WTC11 (cell line): Measurements from ENCODE around the gene ARPC3. TPM values are rescaled to one million over a fixed set of nuclear protein-coding genes. Genes with fewer than 3 reads are reported as not detected.
"Not testable (repeated sequence)": the region's sequence is repeated elsewhere in the genome, so short reads cannot be mapped to it uniquely, and the experiment has no call there.

Experiments used
- ATAC-seq: fragments of 200-7000 bp; cut with Tn5 transposase; 2 replicates; pipeline ENCODE4 v1.10.0; 2021; ENCODE audit warnings: mild to moderate bottlenecking, moderate library complexity
- CTCF ChIA-PET: fragments of 300-600 bp; sonication (Branson Sonifier 250); formaldehyde crosslinking; loops from one replicate; lab custom pipeline; 2021; ENCODE audit warnings: antibody characterized with exemption; lab: Charles Lee
- POLR2A ChIA-PET: fragments of 350-600 bp; sonication (Branson Sonifier 250); formaldehyde crosslinking; loops from one replicate; lab custom pipeline; 2021; ENCODE audit warnings: antibody characterized with exemption; lab: Charles Lee
- DNase-seq: peaks from one replicate; pipeline ENCODE4 v3.0.0; 2021; ENCODE audit warnings: low spot score
- H3K27ac Mint-ChIP-seq: 2 replicates; pipeline ENCODE4 v1.8.0; 2021; ENCODE audit warnings: mixed read lengths
- H3K27me3 Mint-ChIP-seq: 2 replicates; pipeline ENCODE4 v1.8.0; 2021; ENCODE audit warnings: low read depth, mild to moderate bottlenecking, moderate library complexity, mixed read lengths
- H3K36me3 Mint-ChIP-seq: 2 replicates; pipeline ENCODE4 v1.8.0; 2021; ENCODE audit warnings: mixed read lengths
- H3K4me1 Mint-ChIP-seq: 2 replicates; pipeline ENCODE4 v1.8.0; 2022; ENCODE audit warnings: mixed read lengths
- H3K4me3 Mint-ChIP-seq: 2 replicates; pipeline ENCODE4 v1.8.0; 2021; ENCODE audit warnings: mild to moderate bottlenecking, moderate library complexity, mixed read lengths
- H3K9me3 Mint-ChIP-seq: 2 replicates; pipeline ENCODE4 v1.8.0; 2021; ENCODE audit warnings: mixed read lengths
- AR ChIP-seq: fragments of 250-450 bp; sonication (Bioruptor Pico); IDR thresholded peaks from 2 replicates; pipeline ENCODE4 v1.9.0; 2021; ENCODE audit warnings: mild to moderate bottlenecking
- E2F4 ChIP-seq: sonication (generic); formaldehyde crosslinking; IDR thresholded peaks from 2 replicates; pipeline ENCODE4 v1.8.1; 2022; ENCODE audit warnings: low read depth, mild to moderate bottlenecking, moderate library complexity, missing genetic modification reagents, borderline replicate concordance
- ELF4 ChIP-seq: sonication (generic); formaldehyde crosslinking; IDR thresholded peaks from 2 replicates; pipeline ENCODE4 v1.8.1; 2022; ENCODE audit warnings: low read depth, mild to moderate bottlenecking, moderate library complexity, missing genetic modification reagents
- FOXJ3 ChIP-seq: sonication (generic); formaldehyde crosslinking; IDR thresholded peaks from 2 replicates; pipeline ENCODE4 v1.9.0; 2021; ENCODE audit warnings: missing genetic modification reagents, mild to moderate bottlenecking, borderline replicate concordance
- FOXK1 ChIP-seq: sonication (generic); formaldehyde crosslinking; IDR thresholded peaks from 2 replicates; pipeline ENCODE4 v1.8.0; 2022; ENCODE audit warnings: mild to moderate bottlenecking, moderate library complexity, missing genetic modification reagents
- GRHL2 ChIP-seq: fragments of 250-450 bp; sonication (Bioruptor Pico); IDR thresholded peaks from 2 replicates; pipeline ENCODE4 v1.8.0; 2022; ENCODE audit warnings: mild to moderate bottlenecking, moderate library complexity; ENCODE audit not compliant: insufficient replicate concordance, severe bottlenecking
- IRF2 ChIP-seq: sonication (generic); formaldehyde crosslinking; IDR thresholded peaks from 2 replicates; pipeline ENCODE4 v1.8.0; 2022; ENCODE audit warnings: low read depth, missing genetic modification reagents, borderline replicate concordance
- KAT7 ChIP-seq: sonication (generic); formaldehyde crosslinking; IDR thresholded peaks from 2 replicates; pipeline ENCODE4 v1.8.1; 2023; ENCODE audit warnings: missing genetic modification reagents, mild to moderate bottlenecking, borderline replicate concordance
- MLX ChIP-seq: sonication (generic); formaldehyde crosslinking; IDR thresholded peaks from 2 replicates; pipeline ENCODE4 v1.8.1; 2023; ENCODE audit warnings: mild to moderate bottlenecking, missing genetic modification reagents, moderate library complexity
- NFYB ChIP-seq: sonication (generic); formaldehyde crosslinking; conservative IDR thresholded peaks from 2 replicates; pipeline ENCODE4 v1.8.0; 2022; ENCODE audit warnings: low read depth, missing genetic modification reagents
- NR2C2 ChIP-seq: sonication (generic); formaldehyde crosslinking; IDR thresholded peaks from 2 replicates; pipeline ENCODE4 v1.8.0; 2022; ENCODE audit warnings: mild to moderate bottlenecking, missing genetic modification reagents
- PRRX2 ChIP-seq: fragments of 250-450 bp; sonication (Bioruptor Pico); IDR thresholded peaks from 2 replicates; pipeline ENCODE4 v1.8.0; 2021; ENCODE audit warnings: mild to moderate bottlenecking
- SMAD4 ChIP-seq: sonication (generic); formaldehyde crosslinking; IDR thresholded peaks from 2 replicates; pipeline ENCODE4 v1.8.0; 2022; ENCODE audit warnings: mild to moderate bottlenecking, missing genetic modification reagents
- TP53 ChIP-seq: sonication (generic); formaldehyde crosslinking; IDR thresholded peaks from 2 replicates; pipeline ENCODE4 v1.8.1; 2023; ENCODE audit warnings: mild to moderate bottlenecking, missing genetic modification reagents
- ZNF232 ChIP-seq: sonication (generic); formaldehyde crosslinking; IDR thresholded peaks from 2 replicates; pipeline ENCODE4 v1.8.0; 2022; ENCODE audit warnings: mild to moderate bottlenecking, missing genetic modification reagents
- ZNF423 ChIP-seq: fragments of 250-450 bp; sonication (Bioruptor Pico); IDR thresholded peaks from 2 replicates; pipeline ENCODE4 v2.1.2; 2022; ENCODE audit warnings: mild to moderate bottlenecking, moderate library complexity
- ZNF671 ChIP-seq: fragments of 250-450 bp; sonication (Bioruptor Pico); IDR thresholded peaks from 2 replicates; pipeline ENCODE4 v1.8.0; 2021; ENCODE audit warnings: mild to moderate bottlenecking
- total RNA-seq: library from RNA; stranded (reverse); gene quantifications from 3 replicates; pipeline ENCODE4 v1.2.3, GENCODE V29; 2021
- TF ChIP-seq, protein P1 (sequence below): sonication (generic); formaldehyde crosslinking; IDR thresholded peaks from 2 replicates; pipeline ENCODE4 v1.8.1; 2023; ENCODE audit warnings: mild to moderate bottlenecking, missing genetic modification reagents, moderate library complexity
- TF ChIP-seq, protein P2 (sequence below): fragments of 250-450 bp; sonication (Bioruptor Pico); IDR thresholded peaks from 2 replicates; pipeline ENCODE4 v2.1.2; 2022; ENCODE audit warnings: mild to moderate bottlenecking, moderate library complexity
- TF ChIP-seq, protein P3 (sequence below): sonication (generic); formaldehyde crosslinking; IDR thresholded peaks from 2 replicates; pipeline ENCODE4 v1.8.1; 2023; ENCODE audit warnings: mild to moderate bottlenecking, missing genetic modification reagents
- TF ChIP-seq, protein P4 (sequence below): sonication (generic); formaldehyde crosslinking; conservative IDR thresholded peaks from 2 replicates; pipeline ENCODE4 v1.8.1; 2022; ENCODE audit warnings: mild to moderate bottlenecking, missing genetic modification reagents

Gene ARPC3
- total RNA-seq, 1 experiment from 2014 or later, result 149 TPM

DNA sequence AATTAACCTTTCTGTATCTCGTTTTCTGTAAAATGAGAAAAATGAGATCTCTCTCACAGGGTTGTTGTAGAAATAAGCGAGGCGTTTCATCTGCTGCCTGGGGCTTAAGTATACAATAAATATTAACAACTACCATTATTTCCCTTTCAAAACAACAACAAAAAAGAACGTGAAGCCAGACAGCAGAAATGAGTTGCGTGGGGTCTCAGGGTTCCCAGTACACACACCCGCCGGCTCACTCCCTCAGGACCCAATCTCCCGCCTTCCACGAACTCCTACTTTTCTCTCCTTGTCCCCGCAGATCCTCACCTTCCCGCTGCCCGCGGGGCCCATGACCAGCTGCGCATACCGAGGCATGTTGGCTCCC, 17.7 kb upstream of the ARPC3 start (continued):
- TF ChIP-seq IRF2 (CRISPR knock-in tag), result no peak
- TF ChIP-seq, protein P1, sequence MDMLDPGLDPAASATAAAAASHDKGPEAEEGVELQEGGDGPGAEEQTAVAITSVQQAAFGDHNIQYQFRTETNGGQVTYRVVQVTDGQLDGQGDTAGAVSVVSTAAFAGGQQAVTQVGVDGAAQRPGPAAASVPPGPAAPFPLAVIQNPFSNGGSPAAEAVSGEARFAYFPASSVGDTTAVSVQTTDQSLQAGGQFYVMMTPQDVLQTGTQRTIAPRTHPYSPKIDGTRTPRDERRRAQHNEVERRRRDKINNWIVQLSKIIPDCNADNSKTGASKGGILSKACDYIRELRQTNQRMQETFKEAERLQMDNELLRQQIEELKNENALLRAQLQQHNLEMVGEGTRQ (CRISPR knock-in tag), result no peak
- no peak; the same call in 1 of the 2 replicates for TF ChIP-seq FOXK1 (CRISPR knock-in tag)
- TF ChIP-seq, protein P2, sequence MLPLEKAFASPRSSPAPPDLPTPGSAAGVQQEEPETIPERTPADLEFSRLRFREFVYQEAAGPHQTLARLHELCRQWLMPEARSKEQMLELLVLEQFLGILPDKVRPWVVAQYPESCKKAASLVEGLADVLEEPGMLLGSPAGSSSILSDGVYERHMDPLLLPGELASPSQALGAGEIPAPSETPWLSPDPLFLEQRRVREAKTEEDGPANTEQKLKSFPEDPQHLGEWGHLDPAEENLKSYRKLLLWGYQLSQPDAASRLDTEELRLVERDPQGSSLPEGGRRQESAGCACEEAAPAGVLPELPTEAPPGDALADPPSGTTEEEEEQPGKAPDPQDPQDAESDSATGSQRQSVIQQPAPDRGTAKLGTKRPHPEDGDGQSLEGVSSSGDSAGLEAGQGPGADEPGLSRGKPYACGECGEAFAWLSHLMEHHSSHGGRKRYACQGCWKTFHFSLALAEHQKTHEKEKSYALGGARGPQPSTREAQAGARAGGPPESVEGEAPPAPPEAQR (CRISPR knock-in tag), result no peak

DNA sequence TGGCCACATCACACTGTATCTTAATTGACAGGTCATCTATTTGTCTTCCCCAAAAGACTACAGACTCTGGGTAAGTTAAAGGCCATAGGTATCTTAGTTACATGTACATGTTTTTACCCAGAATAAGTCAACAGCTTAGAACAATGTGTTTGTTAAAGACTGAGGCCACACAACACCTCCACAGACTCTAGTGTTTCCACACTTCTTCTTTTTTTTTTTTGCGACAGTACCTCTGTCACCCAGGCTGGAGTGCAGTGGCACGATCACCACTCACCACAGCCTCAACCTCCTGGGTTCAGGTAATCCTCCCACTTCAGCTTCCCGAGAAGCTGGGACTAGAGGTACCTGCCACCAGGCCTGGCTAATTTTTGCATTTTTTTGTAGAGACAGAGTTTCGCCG, 16.7 kb upstream of the ARPC3 start:
- POLR2A ChIA-PET, result no interaction called here
- H3K27me3 Mint-ChIP-seq, result no peaks in the 10 kb centered on the region

GRCh38 chr12:110465765-110466164, 15.6 kb upstream of the ARPC3 start:
- CTCF ChIA-PET, result interaction anchor here (1.0 kb wide), 1 partner anchor 16 kb away, joined by 4 read pairs; the partner anchor contains the start of gene ARPC3
- Mint-ChIP-seq H3K4me1 (peaks cover 22% of the 10 kb centered on the region), H3K36me3 (peaks cover 26% of the 10 kb centered on the region)
- H3K27ac Mint-ChIP-seq, ATAC-seq, H3K9me3 Mint-ChIP-seq, POLR2A ChIA-PET, H3K4me3 Mint-ChIP-seq, DNase-seq, H3K27me3 Mint-ChIP-seq: not testable (repeated sequence)

More for the DNA sequence above, 16.7 kb upstream of the ARPC3 start:
- CTCF ChIA-PET, result no interaction called here
- TF ChIP-seq MLX (no peak), E2F4 (CRISPR knock-in tag) (no peak), ZNF671 (no peak), TP53 (CRISPR knock-in tag) (no peak), NFYB (CRISPR knock-in tag) (no peak), GRHL2 (CRISPR knock-in tag) (no peak), AR (CRISPR knock-in tag) (no peak), SMAD4 (CRISPR knock-in tag) (no peak)
- peaks cover 22% of the 10 kb centered on the region for H3K4me1 Mint-ChIP-seq
- ATAC-seq (no peak), DNase-seq (no peak)
- peak overlapping the region; percentile 24; the same call in 1 of the 2 replicates for H3K27ac Mint-ChIP-seq
- H3K4me3 Mint-ChIP-seq, result peak overlapping the region; percentile 100
- no peaks in the 10 kb centered on the region for H3K9me3 Mint-ChIP-seq
- H3K36me3 Mint-ChIP-seq, result peaks cover 23% of the 10 kb centered on the region

GRCh38 chr12:110465024-110465423, 14.9 kb upstream of the ARPC3 start:
- CTCF ChIA-PET, result interaction anchor here (0.7 kb wide), 1 partner anchor 37 kb away, joined by 5 read pairs; the partner anchor contains the start of gene VPS29
- Mint-ChIP-seq H3K27me3 (no peaks in the 10 kb centered on the region), H3K4me3 (no peak overlapping the region), H3K36me3 (peaks cover 32% of the 10 kb centered on the region), H3K4me1 (peaks cover 22% of the 10 kb centered on the region), H3K27ac (no peak overlapping the region), H3K9me3 (no peaks in the 10 kb centered on the region)
- no peak for ATAC-seq
- POLR2A ChIA-PET, result interaction anchor here (0.7 kb wide), 1 partner anchor 117 kb away, joined by 7 read pairs; no protein-coding TSS in a partner anchor
- DNase-seq, result no peak
- TF ChIP-seq NR2C2 (CRISPR knock-in tag) (no peak), PRRX2 (CRISPR knock-in tag) (no peak), ELF4 (CRISPR knock-in tag) (no peak), KAT7 (CRISPR knock-in tag) (no peak), ZNF423 (CRISPR knock-in tag) (no peak), ZNF232 (CRISPR knock-in tag) (no peak), FOXJ3 (no peak)
- TF ChIP-seq, protein P3, sequence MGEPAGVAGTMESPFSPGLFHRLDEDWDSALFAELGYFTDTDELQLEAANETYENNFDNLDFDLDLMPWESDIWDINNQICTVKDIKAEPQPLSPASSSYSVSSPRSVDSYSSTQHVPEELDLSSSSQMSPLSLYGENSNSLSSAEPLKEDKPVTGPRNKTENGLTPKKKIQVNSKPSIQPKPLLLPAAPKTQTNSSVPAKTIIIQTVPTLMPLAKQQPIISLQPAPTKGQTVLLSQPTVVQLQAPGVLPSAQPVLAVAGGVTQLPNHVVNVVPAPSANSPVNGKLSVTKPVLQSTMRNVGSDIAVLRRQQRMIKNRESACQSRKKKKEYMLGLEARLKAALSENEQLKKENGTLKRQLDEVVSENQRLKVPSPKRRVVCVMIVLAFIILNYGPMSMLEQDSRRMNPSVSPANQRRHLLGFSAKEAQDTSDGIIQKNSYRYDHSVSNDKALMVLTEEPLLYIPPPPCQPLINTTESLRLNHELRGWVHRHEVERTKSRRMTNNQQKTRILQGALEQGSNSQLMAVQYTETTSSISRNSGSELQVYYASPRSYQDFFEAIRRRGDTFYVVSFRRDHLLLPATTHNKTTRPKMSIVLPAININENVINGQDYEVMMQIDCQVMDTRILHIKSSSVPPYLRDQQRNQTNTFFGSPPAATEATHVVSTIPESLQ (CRISPR knock-in tag), result no peak
- TF ChIP-seq, protein P4, sequence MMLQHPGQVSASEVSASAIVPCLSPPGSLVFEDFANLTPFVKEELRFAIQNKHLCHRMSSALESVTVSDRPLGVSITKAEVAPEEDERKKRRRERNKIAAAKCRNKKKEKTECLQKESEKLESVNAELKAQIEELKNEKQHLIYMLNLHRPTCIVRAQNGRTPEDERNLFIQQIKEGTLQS (CRISPR knock-in tag), result no peak
